Smooth muscle cell (in vitro differentiated cells): Measurements from ENCODE around the gene PADI6. TPM values are rescaled to one million over a fixed set of nuclear protein-coding genes. Genes with fewer than 3 reads are reported as not detected.

Experiments
- DNase-seq: peaks from one replicate; lab custom pipeline; 2025; ENCODE audit not compliant: unreplicated experiment; lab: John Stamatoyannopoulos, UW
- H2AFZ ChIP-seq: fragments of 200-600 bp; sonication (generic); 2 replicates; pipeline ENCODE4 v1.6.0; 2016; ENCODE audit warnings: antibody characterized with exemption, low read depth, mild to moderate bottlenecking
- H3F3A ChIP-seq: fragments of 200-600 bp; sonication (generic); 2 replicates; pipeline ENCODE4 v1.6.0; 2017; ENCODE audit warnings: antibody characterized with exemption, low read depth
- H3K27ac ChIP-seq: fragments of 200-600 bp; sonication (generic); 2 replicates; pipeline ENCODE4 v1.5.1; 2016; ENCODE audit warnings: low read depth, mild to moderate bottlenecking
- H3K27me3 ChIP-seq: fragments of 200-600 bp; sonication (generic); 2 replicates; pipeline ENCODE4 v1.6.1; 2016; ENCODE audit warnings: low read depth, mild to moderate bottlenecking
- H3K36me3 ChIP-seq: fragments of 200-600 bp; sonication (generic); 2 replicates; pipeline ENCODE4 v1.5.1; 2016; ENCODE audit warnings: low read depth
- H3K4me1 ChIP-seq: fragments of 200-600 bp; sonication (generic); 2 replicates; pipeline ENCODE4 v1.5.1; 2016; ENCODE audit warnings: low read depth
- H3K4me2 ChIP-seq: fragments of 200-600 bp; sonication (generic); 2 replicates; pipeline ENCODE4 v1.6.0; 2016; ENCODE audit warnings: mild to moderate bottlenecking
- H3K4me3 ChIP-seq: fragments of 200-600 bp; sonication (generic); 2 replicates; pipeline ENCODE4 v1.5.1; 2016; ENCODE audit warnings: mild to moderate bottlenecking
- H3K79me2 ChIP-seq: fragments of 200-600 bp; sonication (generic); 2 replicates; pipeline ENCODE4 v1.6.0; 2016; ENCODE audit warnings: low read depth, mild to moderate bottlenecking
- H3K9ac ChIP-seq: fragments of 200-600 bp; sonication (generic); 2 replicates; pipeline ENCODE4 v1.6.0; 2016; ENCODE audit warnings: low read depth
- H3K9me3 ChIP-seq: fragments of 200-600 bp; sonication (generic); replicated peaks from 2 replicates; pipeline ENCODE4 v1.5.1; 2016; ENCODE audit warnings: low read depth
- H4K20me1 ChIP-seq: fragments of 200-600 bp; sonication (generic); 2 replicates; pipeline ENCODE4 v1.6.0; 2016; ENCODE audit warnings: low read depth
- WGBS: methylation state at CpG from one replicate; pipeline ENCODE4 v1.1.7; 2016; ENCODE audit warnings: low lambda C conversion rate; 5-methylcytosine and 5-hydroxymethylcytosine counted together
- polyA plus RNA-seq: library from polyadenylated mRNA; unstranded; fragments of >200 nt; fragmentation: Nextera tagmentation; extraction: Ambion mirVana; gene quantifications from 2 replicates; pipeline ENCODE4 v1.2.1, GENCODE V29; 2016
- total RNA-seq: library from RNA; depleted of rRNA; stranded (reverse); fragments of >200 nt; gene quantifications from 2 replicates; pipeline ENCODE4 v1.2.3, GENCODE V29; 2014
- TF ChIP-seq, protein P1 (sequence below): fragments of 200-600 bp; sonication (generic); IDR thresholded peaks from 2 replicates; pipeline ENCODE4 v1.5.1; 2017; ENCODE audit warnings: borderline replicate concordance, mild to moderate bottlenecking, antibody characterized with exemption; ENCODE audit not compliant: insufficient read depth, poor library complexity, severe bottlenecking

The PADI6 gene
- total and polyA plus RNA-seq, 2 experiments from 2014 or later: not detected

DNA sequence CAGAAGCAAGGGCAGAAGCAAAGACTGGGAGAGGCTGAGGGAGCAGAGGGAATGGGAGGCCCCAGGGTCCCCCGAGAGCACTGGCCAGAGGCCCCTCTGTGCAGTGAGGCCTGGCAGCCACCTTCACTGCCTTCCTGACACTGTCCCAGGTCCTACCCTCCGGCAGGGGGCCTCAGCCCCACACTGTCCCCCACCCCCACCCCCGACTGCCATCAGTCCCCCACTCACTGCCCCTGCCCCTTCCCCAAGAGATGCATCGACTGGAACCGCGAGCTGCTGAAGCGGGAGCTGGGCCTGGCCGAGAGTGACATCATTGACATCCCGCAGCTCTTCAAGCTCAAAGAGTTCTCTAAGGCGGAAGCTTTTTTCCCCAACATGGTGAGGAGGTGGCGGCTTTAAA is 13.0 kb upstream of the PADI6 start:
- no peak for DNase-seq
- no peaks in the 10 kb centered on the region for H3K79me2 ChIP-seq
- H3K27ac ChIP-seq: no peak overlapping the region
- no peaks in the 10 kb centered on the region for H3F3A ChIP-seq
- no peaks in the 10 kb centered on the region for H3K4me1 ChIP-seq
- no peaks in the 10 kb centered on the region for H3K9me3 ChIP-seq
- no peak overlapping the region for H3K4me3 ChIP-seq
- 83% methylated on average over 10 of the region's 11 CpGs for WGBS
- no peaks in the 10 kb centered on the region for H3K36me3 ChIP-seq
- no peak overlapping the region for H2AFZ ChIP-seq
- H3K9ac ChIP-seq: no peak overlapping the region
- no peaks in the 10 kb centered on the region for H3K27me3 ChIP-seq
- H4K20me1 ChIP-seq: no peaks in the 10 kb centered on the region
- TF ChIP-seq, protein P1, sequence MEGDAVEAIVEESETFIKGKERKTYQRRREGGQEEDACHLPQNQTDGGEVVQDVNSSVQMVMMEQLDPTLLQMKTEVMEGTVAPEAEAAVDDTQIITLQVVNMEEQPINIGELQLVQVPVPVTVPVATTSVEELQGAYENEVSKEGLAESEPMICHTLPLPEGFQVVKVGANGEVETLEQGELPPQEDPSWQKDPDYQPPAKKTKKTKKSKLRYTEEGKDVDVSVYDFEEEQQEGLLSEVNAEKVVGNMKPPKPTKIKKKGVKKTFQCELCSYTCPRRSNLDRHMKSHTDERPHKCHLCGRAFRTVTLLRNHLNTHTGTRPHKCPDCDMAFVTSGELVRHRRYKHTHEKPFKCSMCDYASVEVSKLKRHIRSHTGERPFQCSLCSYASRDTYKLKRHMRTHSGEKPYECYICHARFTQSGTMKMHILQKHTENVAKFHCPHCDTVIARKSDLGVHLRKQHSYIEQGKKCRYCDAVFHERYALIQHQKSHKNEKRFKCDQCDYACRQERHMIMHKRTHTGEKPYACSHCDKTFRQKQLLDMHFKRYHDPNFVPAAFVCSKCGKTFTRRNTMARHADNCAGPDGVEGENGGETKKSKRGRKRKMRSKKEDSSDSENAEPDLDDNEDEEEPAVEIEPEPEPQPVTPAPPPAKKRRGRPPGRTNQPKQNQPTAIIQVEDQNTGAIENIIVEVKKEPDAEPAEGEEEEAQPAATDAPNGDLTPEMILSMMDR: no peak
- H3K4me2 ChIP-seq: no peak overlapping the region

GRCh38 chr1:17359808-17360207 is 12.2 kb upstream of the PADI6 start:
- Histone ChIP-seq H3K4me1 (no peaks in the 10 kb centered on the region), H3K27me3 (no peaks in the 10 kb centered on the region), H4K20me1 (no peaks in the 10 kb centered on the region), H3K79me2 (no peaks in the 10 kb centered on the region), H3K27ac (no peak overlapping the region), H3F3A (no peaks in the 10 kb centered on the region), H3K4me2 (no peak overlapping the region), H2AFZ (no peak overlapping the region), H3K4me3 (no peak overlapping the region), H3K36me3 (no peaks in the 10 kb centered on the region), H3K9me3 (no peaks in the 10 kb centered on the region), H3K9ac (no peak overlapping the region)
- DNase-seq: no peak
- WGBS: 90% methylated on average over 9 of the region's 9 CpGs
- TF ChIP-seq, protein P1: no peak

DNA sequence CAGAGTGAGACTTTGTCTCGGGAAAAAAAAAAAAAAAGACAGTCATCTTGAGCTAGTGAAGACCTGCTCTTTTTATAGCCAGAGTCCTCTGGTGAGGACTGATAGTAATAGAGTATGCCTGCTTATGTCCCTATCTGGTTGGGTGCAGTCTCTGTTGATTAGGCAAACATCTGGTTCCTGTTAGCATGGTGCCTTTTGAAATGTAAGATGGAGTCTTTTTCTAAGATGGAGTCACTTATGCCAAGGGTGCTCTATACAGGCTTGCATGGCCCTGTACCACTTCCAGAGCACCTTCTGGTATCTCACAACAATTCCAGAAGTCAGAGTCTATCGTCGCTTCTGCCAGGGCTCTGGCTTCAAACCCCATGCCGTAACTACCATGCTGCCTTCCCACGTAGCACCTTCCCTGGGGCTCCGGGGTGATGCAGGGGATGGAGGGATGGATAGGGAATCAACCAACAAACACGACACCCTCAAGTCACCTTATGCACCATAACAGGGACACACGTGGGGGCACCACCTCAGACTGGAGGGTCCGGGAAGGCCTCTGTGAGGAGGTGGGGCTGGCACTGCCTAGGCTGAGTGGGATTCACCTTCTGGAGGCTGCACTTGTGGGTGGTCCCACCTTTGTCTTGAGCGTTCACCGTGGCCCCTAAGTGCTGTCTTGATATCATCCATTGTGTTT is 11.6 kb upstream of the PADI6 start:
- Histone ChIP-seq H2AFZ (no peak overlapping the region), H3F3A (no peaks in the 10 kb centered on the region), H3K9me3 (no peaks in the 10 kb centered on the region), H3K27me3 (no peaks in the 10 kb centered on the region), H3K36me3 (no peaks in the 10 kb centered on the region), H3K4me3 (no peak overlapping the region), H3K4me2 (no peak overlapping the region), H3K9ac (no peak overlapping the region), H3K79me2 (no peaks in the 10 kb centered on the region), H4K20me1 (no peaks in the 10 kb centered on the region), H3K4me1 (no peaks in the 10 kb centered on the region), H3K27ac (no peak overlapping the region)
- TF ChIP-seq, protein P1: no peak
- DNase-seq: no peak
- 91% methylated on average over 11 of the region's 11 CpGs for WGBS

- no peak for DNase-seq
- H3K4me1 ChIP-seq: no peaks in the 10 kb centered on the region
- no peak overlapping the region for H3K4me2 ChIP-seq
- H3F3A ChIP-seq: no peaks in the 10 kb centered on the region
- no peaks in the 10 kb centered on the region for H4K20me1 ChIP-seq
- peaks cover 6% of the 10 kb centered on the region for H3K27me3 ChIP-seq
- no peaks in the 10 kb centered on the region for H3K36me3 ChIP-seq
- H2AFZ ChIP-seq: no peak overlapping the region
- H3K79me2 ChIP-seq: no peaks in the 10 kb centered on the region
- no peak overlapping the region for H3K27ac ChIP-seq
- no peaks in the 10 kb centered on the region for H3K9me3 ChIP-seq
- H3K4me3 ChIP-seq: no peak overlapping the region
- 84% methylated on average over 4 of the region's 4 CpGs for WGBS
- H3K9ac ChIP-seq: no peak overlapping the region
- TF ChIP-seq, protein P1: no peak
These were observed 10.3 kb upstream of the PADI6 start for GRCh38 chr1:17361687-17362086.
